RWPE1 (cell line): ENCODE measurements around the gene DGKI.

ENCODE experiments used
- CTCF ChIA-PET: fragments of 350-600 bp; sonication (Branson Sonifier 250); formaldehyde crosslinking; extraction: SDS; loops from one replicate; lab custom pipeline; 2021; lab: Yijun Ruan, JAX
- POLR2A ChIA-PET: fragments of 400-600 bp; formaldehyde crosslinking; extraction: SDS; loops from one replicate; lab custom pipeline; 2020; ENCODE audit warnings: antibody characterized with exemption; ENCODE audit not compliant: low non-redundant PET; lab: Yijun Ruan, JAX
- DNase-seq: peaks from one replicate; pipeline ENCODE4 v3.0.0; 2012; ENCODE audit warnings: low spot score
- H3K27ac ChIP-seq: fragments of 450-650 bp; 2 replicates; pipeline ENCODE4 v1.5.1; 2017
- CTCF ChIP-seq: fragments of 450-650 bp; conservative IDR thresholded peaks from 2 replicates; pipeline ENCODE4 v1.5.1; 2017; ENCODE audit warnings: low read depth, mild to moderate bottlenecking

The DGKI gene

GRCh38 chr7:137867289-137867688 lies 20.5 kb upstream of the DGKI start:
- H3K27ac ChIP-seq, result no peak overlapping the region
- no peak for TF ChIP-seq CTCF
- POLR2A ChIA-PET, result no interaction called here
- DNase-seq, result no peak
- CTCF ChIA-PET, result interaction anchor here (0.5 kb wide), 1 partner anchor 953 kb away, joined by 3 read pairs; no protein-coding TSS in a partner anchor

- DNase-seq, result no peak
- POLR2A ChIA-PET, result no interaction called here
- CTCF ChIA-PET, result no interaction called here
- no peak overlapping the region for H3K27ac ChIP-seq
- TF ChIP-seq CTCF, result no peak
These were observed 19.0 kb upstream of the DGKI start for GRCh38 chr7:137865764-137866163.

- CTCF ChIA-PET, result no interaction called here
These were observed 16.2 kb upstream of the DGKI start for GRCh38 chr7:137862964-137863363.

GRCh38 chr7:137862358-137862757 lies 15.6 kb upstream of the DGKI start:
- no peak for DNase-seq
- ChIA-PET POLR2A (no interaction called here), CTCF (interaction anchor here (0.6 kb wide), 1 partner anchor 13 kb away, joined by 3 read pairs; no protein-coding TSS in a partner anchor)
- H3K27ac ChIP-seq, result no peak overlapping the region
- no peak for TF ChIP-seq CTCF

More at GRCh38 chr7:137862964-137863363, 16.2 kb upstream of the DGKI start:
- no peak for DNase-seq
- POLR2A ChIA-PET, result no interaction called here
- no peak for TF ChIP-seq CTCF
- no peak overlapping the region for H3K27ac ChIP-seq

- ChIA-PET POLR2A (no interaction called here), CTCF (no interaction called here)
- TF ChIP-seq CTCF, result no peak
- DNase-seq, result no peak
- no peak overlapping the region for H3K27ac ChIP-seq
These were observed 13.8 kb upstream of the DGKI start for GRCh38 chr7:137860542-137860941.

GRCh38 chr7:137853053-137853452 lies 6.3 kb upstream of the DGKI start:
- ChIA-PET POLR2A (no interaction called here), CTCF (no interaction called here)
- DNase-seq, result no peak
- no peak for TF ChIP-seq CTCF
- H3K27ac ChIP-seq, result no peak overlapping the region

GRCh38 chr7:137852108-137852507 lies 5.3 kb upstream of the DGKI start:
- TF ChIP-seq CTCF, result no peak
- CTCF ChIA-PET, result no interaction called here

More at GRCh38 chr7:137852108-137852507, 5.3 kb upstream of the DGKI start:
- POLR2A ChIA-PET, result no interaction called here
- H3K27ac ChIP-seq, result no peak overlapping the region
- no peak for DNase-seq
